Fibroblast of skin of scalp (primary cell): ENCODE data around the gene FGFRL1. TPM values are rescaled to one million over a fixed set of nuclear protein-coding genes. Genes with fewer than 3 reads are reported as not detected.
A peak's percentile ranks its signal among the peaks of the same experiment; 100 is the strongest.

Source experiments
- DNase-seq: peaks from one replicate; pipeline ENCODE4 v3.0.0-alpha.2; 2013
- polyA plus RNA-seq, 2 experiments: library from polyadenylated mRNA; unstranded; fragments of 120-200 nt; gene quantifications; one replicate each; pipeline ENCODE4 v1.2.1, GENCODE V29; 2013; ENCODE audit not compliant: insufficient read length in 2 of 2

FGFRL1 gene, protein sequence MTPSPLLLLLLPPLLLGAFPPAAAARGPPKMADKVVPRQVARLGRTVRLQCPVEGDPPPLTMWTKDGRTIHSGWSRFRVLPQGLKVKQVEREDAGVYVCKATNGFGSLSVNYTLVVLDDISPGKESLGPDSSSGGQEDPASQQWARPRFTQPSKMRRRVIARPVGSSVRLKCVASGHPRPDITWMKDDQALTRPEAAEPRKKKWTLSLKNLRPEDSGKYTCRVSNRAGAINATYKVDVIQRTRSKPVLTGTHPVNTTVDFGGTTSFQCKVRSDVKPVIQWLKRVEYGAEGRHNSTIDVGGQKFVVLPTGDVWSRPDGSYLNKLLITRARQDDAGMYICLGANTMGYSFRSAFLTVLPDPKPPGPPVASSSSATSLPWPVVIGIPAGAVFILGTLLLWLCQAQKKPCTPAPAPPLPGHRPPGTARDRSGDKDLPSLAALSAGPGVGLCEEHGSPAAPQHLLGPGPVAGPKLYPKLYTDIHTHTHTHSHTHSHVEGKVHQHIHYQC
- polyA plus RNA-seq (2013, experiment 1 of 2; ENCODE audit: insufficient read length), result 57.4 TPM
- polyA plus RNA-seq (2013, experiment 2 of 2; ENCODE audit: insufficient read length), result 62.0 TPM

DNA sequence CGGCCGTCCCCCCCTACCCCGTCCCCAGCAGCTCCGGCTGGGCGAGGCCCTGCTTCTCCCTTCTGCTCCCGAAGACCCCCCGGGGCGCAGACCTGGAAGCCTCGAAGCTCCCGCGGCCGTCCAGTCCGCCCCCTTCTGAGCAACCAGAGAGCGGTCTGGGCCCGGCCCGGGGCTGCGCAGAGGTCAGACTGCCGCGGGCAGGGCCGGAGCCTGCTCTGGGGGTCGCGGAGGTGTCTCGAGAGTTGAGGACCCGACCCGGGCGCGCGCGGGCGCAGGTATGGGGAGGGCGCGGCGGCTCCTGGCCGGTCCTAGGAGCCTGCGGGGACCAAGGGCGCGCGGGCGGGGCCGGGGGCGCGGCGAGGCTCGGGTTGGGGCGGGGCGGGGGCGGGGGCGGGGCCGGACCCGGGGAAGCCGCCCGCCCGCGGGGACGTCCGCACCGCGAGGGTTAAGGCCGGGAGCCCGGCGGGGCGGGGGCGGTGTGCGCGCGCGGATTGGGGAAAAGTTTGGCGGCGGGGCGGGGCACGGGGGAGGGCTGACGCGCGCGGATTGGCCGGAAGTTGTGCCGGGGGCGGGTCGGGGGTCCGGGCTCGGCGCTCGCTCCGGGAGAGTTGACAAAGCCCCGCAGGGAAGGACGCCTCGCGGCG lies at the start of gene FGFRL1:
Gene FGFRL1 (plus strand): TSS at position 605 of the 644 bp plus-strand sequence. CDS start 860 bp downstream, outside the sequence.
- DNase-seq, result peak; percentile 92

GRCh38 chr4:962231-963208 lies 48.9 kb upstream of the FGFRL1 start:
- DNase-seq, result no peak

- no peak for DNase-seq
Observed at GRCh38 chr4:963276-964225, 47.9 kb upstream of the FGFRL1 start.

- DNase-seq, result no peak
Observed at GRCh38 chr4:964346-965025, 46.9 kb upstream of the FGFRL1 start.

- DNase-seq, result no peak
Observed at GRCh38 chr4:965048-965765, 46.2 kb upstream of the FGFRL1 start.

DNA sequence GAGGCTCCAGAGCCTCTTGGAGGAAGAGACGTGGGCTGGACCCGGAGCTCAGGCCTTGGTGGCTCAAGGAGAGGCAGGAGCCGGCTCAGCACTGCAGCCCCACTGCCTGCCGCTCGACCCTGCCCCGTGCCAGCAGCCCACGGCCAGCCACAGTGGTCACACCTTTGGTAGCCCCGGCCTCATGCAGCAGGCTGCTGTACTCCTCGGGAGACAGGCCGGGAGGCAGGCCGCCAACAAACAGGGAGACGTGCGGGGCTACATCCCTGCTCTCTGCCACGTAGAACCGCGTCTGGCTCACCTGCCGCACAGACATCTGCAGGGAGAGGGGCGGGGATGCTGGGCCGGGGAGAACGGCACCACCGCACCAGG lies 45.7 kb upstream of the FGFRL1 start:
- no peak for DNase-seq

- DNase-seq, result no peak
Observed at GRCh38 chr4:966266-967112, 44.9 kb upstream of the FGFRL1 start.

GRCh38 chr4:967113-968104 lies 44.0 kb upstream of the FGFRL1 start:
- no peak for DNase-seq

GRCh38 chr4:968221-968620 lies 43.2 kb upstream of the FGFRL1 start:
- no peak for DNase-seq

- DNase-seq, result no peak
Observed at GRCh38 chr4:968621-969394, 42.6 kb upstream of the FGFRL1 start.

GRCh38 chr4:970046-970745 lies 41.2 kb upstream of the FGFRL1 start:
- no peak for DNase-seq

DNA sequence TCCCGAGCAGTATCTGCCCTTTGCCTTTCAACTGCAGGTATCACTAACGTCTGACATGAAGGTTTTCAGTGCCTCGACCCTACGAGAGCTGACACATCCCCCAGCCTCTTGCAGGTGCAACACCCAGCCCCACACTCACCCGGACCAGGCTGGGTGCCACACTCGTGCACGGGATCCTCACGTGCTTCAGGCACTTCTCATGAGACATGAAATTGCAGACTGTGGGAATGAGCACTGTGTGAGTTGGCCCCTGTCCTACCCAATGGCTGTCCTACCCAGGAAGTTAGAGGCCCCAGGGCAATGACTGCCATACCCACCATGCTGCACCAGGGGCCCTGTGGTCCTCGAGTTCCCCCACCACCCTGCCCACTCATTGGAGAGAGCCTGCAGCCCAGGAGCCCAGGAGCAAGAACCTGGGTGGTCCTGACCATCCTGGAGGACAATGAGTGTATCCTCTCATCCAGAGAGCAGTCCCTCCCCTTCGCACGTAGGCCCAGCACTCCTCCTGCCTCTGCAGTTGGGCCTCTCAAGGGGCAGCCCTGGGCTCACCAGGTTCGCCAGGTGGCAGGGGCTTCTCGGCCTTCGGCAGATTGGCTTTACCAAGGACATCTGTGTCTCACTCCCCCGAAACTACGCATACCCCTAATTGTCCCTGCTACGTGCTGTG lies 40.4 kb upstream of the FGFRL1 start:
- no peak for DNase-seq

GRCh38 chr4:971666-972500 lies 39.5 kb upstream of the FGFRL1 start:
- DNase-seq, result no peak

- no peak for DNase-seq
Observed at GRCh38 chr4:972651-973424, 38.6 kb upstream of the FGFRL1 start.
